Panc1 (cell line): ENCODE measurements around the gene WNK2.

Experiments used
- REST ChIP-seq, 2 experiments: IDR thresholded peaks; 2 replicates each; pipeline ENCODE4 v1.6.1; 2011 to 2012; ENCODE audit warnings: low read depth in 2 of 2, control low read depth in 1 of 2, low read length in 1 of 2, mild to moderate bottlenecking in 1 of 2, moderate library complexity in 1 of 2; ENCODE audit not compliant: insufficient read depth in 1 of 2
- SIN3A ChIP-seq: IDR thresholded peaks from 2 replicates; pipeline ENCODE4 v1.6.1; 2012; ENCODE audit warnings: low read depth, mild to moderate bottlenecking, low read length, moderate library complexity, borderline replicate concordance; ENCODE audit not compliant: insufficient read depth
- TF ChIP-seq, protein P1 (sequence below): fragments of 450-650 bp; IDR thresholded peaks from 2 replicates; pipeline ENCODE4 v1.5.1; 2017; ENCODE audit warnings: mild to moderate bottlenecking

DNA sequence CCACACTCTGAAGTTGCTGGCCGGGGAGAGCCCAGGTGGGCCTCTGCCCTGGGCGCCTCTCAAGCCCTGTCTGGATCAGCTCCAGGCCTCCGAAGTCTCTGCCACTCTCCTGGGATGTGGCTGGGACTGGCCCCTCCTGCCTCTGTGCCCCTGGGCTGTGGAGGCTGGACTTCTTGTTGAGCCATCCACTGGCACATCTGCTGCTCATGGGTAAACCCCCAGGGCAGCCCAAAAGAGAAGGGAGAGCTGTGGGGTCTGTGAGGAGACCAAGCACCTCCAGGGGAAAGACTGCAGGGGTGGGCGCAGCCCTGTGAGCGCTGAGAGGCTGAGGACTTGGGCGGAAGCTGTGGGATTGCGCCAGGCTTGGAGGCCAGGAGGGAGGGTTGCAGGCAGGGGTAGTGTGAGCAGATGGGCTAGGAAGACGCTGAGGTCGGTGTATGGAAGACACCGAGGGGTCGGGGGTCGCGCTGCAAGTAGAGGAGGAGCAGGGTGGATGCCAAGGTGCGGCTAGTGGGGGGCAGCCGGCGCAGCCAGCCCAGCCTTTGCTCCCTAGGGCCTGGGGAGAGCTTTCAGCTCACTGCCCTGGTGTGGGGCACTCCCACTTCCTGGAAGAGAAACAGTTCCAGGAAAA is 118.1 kb downstream of the WNK2 start:
- TF ChIP-seq, protein P1, sequence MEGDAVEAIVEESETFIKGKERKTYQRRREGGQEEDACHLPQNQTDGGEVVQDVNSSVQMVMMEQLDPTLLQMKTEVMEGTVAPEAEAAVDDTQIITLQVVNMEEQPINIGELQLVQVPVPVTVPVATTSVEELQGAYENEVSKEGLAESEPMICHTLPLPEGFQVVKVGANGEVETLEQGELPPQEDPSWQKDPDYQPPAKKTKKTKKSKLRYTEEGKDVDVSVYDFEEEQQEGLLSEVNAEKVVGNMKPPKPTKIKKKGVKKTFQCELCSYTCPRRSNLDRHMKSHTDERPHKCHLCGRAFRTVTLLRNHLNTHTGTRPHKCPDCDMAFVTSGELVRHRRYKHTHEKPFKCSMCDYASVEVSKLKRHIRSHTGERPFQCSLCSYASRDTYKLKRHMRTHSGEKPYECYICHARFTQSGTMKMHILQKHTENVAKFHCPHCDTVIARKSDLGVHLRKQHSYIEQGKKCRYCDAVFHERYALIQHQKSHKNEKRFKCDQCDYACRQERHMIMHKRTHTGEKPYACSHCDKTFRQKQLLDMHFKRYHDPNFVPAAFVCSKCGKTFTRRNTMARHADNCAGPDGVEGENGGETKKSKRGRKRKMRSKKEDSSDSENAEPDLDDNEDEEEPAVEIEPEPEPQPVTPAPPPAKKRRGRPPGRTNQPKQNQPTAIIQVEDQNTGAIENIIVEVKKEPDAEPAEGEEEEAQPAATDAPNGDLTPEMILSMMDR, result no peak
- TF ChIP-seq REST (IDR thresholded peaks at IDR 0.05; ENCODE audit: insufficient read depth in 1 of 2, low read depth in 2 of 2, low read length in 1 of 2) (no peak), SIN3A (no peak)
